K562 (cell line): Measurements from ENCODE around the gene TPD52L1. TPM values are rescaled to one million over a fixed set of nuclear protein-coding genes. Genes with fewer than 3 reads are reported as not detected.

Source experiments
- ATAC-seq: fragments of 200-7000 bp; cut with Tn5 transposase; 3 replicates; pipeline ENCODE4 v1.9.1; 2020; ENCODE audit warnings: moderate library complexity
- BruUV-seq: library from RNA; stranded (reverse); fragments of 400-500 nt; replicated peaks from 2 replicates; lab custom pipeline; 2021; lab: Mats Ljungman, UMichigan
- CTCF ChIA-PET: fragments of 300-600 bp; formaldehyde crosslinking; extraction: SDS; loops from one replicate; lab custom pipeline; 2021; ENCODE audit warnings: low intra/inter-chr PET ratio; lab: Yijun Ruan, JAX
- POLR2A ChIA-PET: fragments of 300-600, 350-650 bp; sonication (Branson Sonifier 250); formaldehyde crosslinking; extraction: SDS; loops from one replicate; lab custom pipeline; 2021; ENCODE audit warnings: antibody characterized with exemption, inconsistent platforms; lab: Yijun Ruan, JAX
- DNase-seq, 4 experiments: peaks; one replicate each; pipeline versions ENCODE4 v3.0.0 to v3.0.0-alpha.2; 2011 to 2018; ENCODE audit warnings: low spot score in 3 of 4, mixed read lengths in 3 of 4; ENCODE audit errors: extremely low read depth in 1 of 4
- FAIRE-seq: peaks from 2 replicates; lab custom pipeline; 2011; peaks lifted over from hg19 to GRCh38; lab: Jason Lieb, UNC
- H2AFZ ChIP-seq: 2 replicates; pipeline ENCODE4 v1.6.0; 2011; ENCODE audit warnings: low read depth, low read length, control low read depth, inconsistent platforms
- H3K27ac ChIP-seq: fragments of 200-600 bp; 3 replicates; pipeline ENCODE4 v1.8.0; 2011; ENCODE audit warnings: low read depth, mild to moderate bottlenecking, control low read depth, inconsistent platforms, low read length, moderate library complexity, mixed read lengths; ENCODE audit errors: extremely low read depth
- H3K27me3 ChIP-seq, 2 experiments: fragments of 300-600 bp in 1 of 2; 2 replicates in 1 of 2; 3 replicates in 1 of 2; pipeline versions ENCODE4 v1.6.0 to v1.8.0; 2011; ENCODE audit warnings: inconsistent platforms in 2 of 2, low read length in 2 of 2, mild to moderate bottlenecking in 1 of 2, mixed read lengths in 1 of 2, moderate library complexity in 1 of 2; ENCODE audit not compliant: control insufficient read depth in 2 of 2, insufficient read depth in 2 of 2
- H3K36me3 ChIP-seq: fragments of 300-600 bp; 3 replicates; pipeline ENCODE4 v1.8.0; 2011; ENCODE audit warnings: mild to moderate bottlenecking, low read length, inconsistent platforms; ENCODE audit not compliant: control insufficient read depth, insufficient read depth
- H3K4me1 ChIP-seq, 2 experiments: fragments of 200-600 bp in 1 of 2; replicated peaks in 1 of 2; 2 replicates in 1 of 2; 3 replicates in 1 of 2; pipeline versions ENCODE4 v1.5.1 to v1.8.0; 2011; ENCODE audit warnings: inconsistent platforms in 2 of 2, low read length in 2 of 2, mild to moderate bottlenecking in 1 of 2, mixed read lengths in 1 of 2, moderate library complexity in 1 of 2; ENCODE audit not compliant: control insufficient read depth in 2 of 2, insufficient read depth in 2 of 2
- H3K4me2 ChIP-seq: 2 replicates; pipeline ENCODE4 v1.6.1; 2011; ENCODE audit warnings: low read length, control low read depth, inconsistent platforms, mixed read lengths; ENCODE audit not compliant: insufficient read depth
- H3K4me3 ChIP-seq: fragments of 200-600 bp; sonication (generic), shearing (Covaris generic); 2 replicates; pipeline ENCODE4 v1.5.1; 2016; ENCODE audit warnings: control low read depth, inconsistent platforms
- H3K79me2 ChIP-seq: fragments of 200-600 bp; 3 replicates; pipeline ENCODE4 v1.8.0; 2011; ENCODE audit warnings: low read length, inconsistent platforms; ENCODE audit not compliant: control insufficient read depth, insufficient read depth
- H3K9ac ChIP-seq, 2 experiments: 2 replicates each; pipeline versions ENCODE4 v1.6.0 to v1.6.1; 2011; ENCODE audit warnings: low read depth in 2 of 2, low read length in 2 of 2, control low read depth in 1 of 2, inconsistent platforms in 1 of 2, mild to moderate bottlenecking in 1 of 2, mixed read lengths in 1 of 2; ENCODE audit not compliant: insufficient read depth in 1 of 2
- H3K9me1 ChIP-seq: one replicate; pipeline ENCODE4 v1.6.0; 2011; ENCODE audit warnings: inconsistent platforms, mild to moderate bottlenecking, low read length, moderate library complexity; ENCODE audit not compliant: control insufficient read depth, insufficient read depth
- H3K9me3 ChIP-seq: replicated peaks from 2 replicates; pipeline ENCODE4 v1.5.1; 2011; ENCODE audit warnings: low read depth, low read length, inconsistent platforms; ENCODE audit not compliant: control insufficient read depth, insufficient read depth
- H4K20me1 ChIP-seq: replicated peaks from 2 replicates; pipeline ENCODE4 v1.6.1; 2011; ENCODE audit warnings: low read length, inconsistent platforms, mixed read lengths; ENCODE audit not compliant: control insufficient read depth, insufficient read depth
- CEBPB ChIP-seq: fragments of 450-650 bp; IDR thresholded peaks from 2 replicates; pipeline ENCODE4 v1.6.1; 2016; ENCODE audit warnings: missing genetic modification characterization, missing compliant biosample characterization
- CTBP1 ChIP-seq: fragments of 450-650 bp; IDR thresholded peaks from 2 replicates; pipeline ENCODE4 v1.6.1; 2016; ENCODE audit warnings: borderline replicate concordance
- FOXJ2 ChIP-seq: fragments of 200-800 bp; sonication (Bioruptor generic); IDR thresholded peaks from 2 replicates; pipeline ENCODE4 v1.6.1; 2016; ENCODE audit warnings: missing genetic modification characterization, missing compliant biosample characterization
- GATAD2A ChIP-seq: fragments of 450-650 bp; IDR thresholded peaks from 2 replicates; pipeline ENCODE4 v1.6.1; 2017
- NFE2 ChIP-seq: IDR thresholded peaks from 2 replicates; pipeline ENCODE4 v1.6.1; 2014; ENCODE audit warnings: antibody characterized with exemption, low read depth
- NFXL1 ChIP-seq: fragments of 450-650 bp; formaldehyde crosslinking; IDR thresholded peaks from 2 replicates; pipeline ENCODE4 v1.4.0; 2021; ENCODE audit warnings: mild to moderate bottlenecking
- PHF20 ChIP-seq: fragments of 450-650 bp; IDR thresholded peaks from 2 replicates; pipeline ENCODE4 v1.6.1; 2018; ENCODE audit not compliant: partially characterized antibody
- PYGO2 ChIP-seq: fragments of 450-650 bp; IDR thresholded peaks from 2 replicates; pipeline ENCODE4 v1.6.1; 2016; ENCODE audit warnings: mild to moderate bottlenecking, missing genetic modification characterization, moderate library complexity, missing compliant biosample characterization
- SRSF3 ChIP-seq: fragments of 200-400 bp; formaldehyde crosslinking; IDR thresholded peaks from 2 replicates; pipeline ENCODE4 v1.6.1; 2016; ENCODE audit warnings: mild to moderate bottlenecking, low read length, moderate library complexity; ENCODE audit not compliant: insufficient read depth
- TCF3 ChIP-seq: sonication (generic); formaldehyde crosslinking; IDR thresholded peaks from 2 replicates; pipeline ENCODE4 v1.4.0; 2020; ENCODE audit warnings: mild to moderate bottlenecking, missing genetic modification reagents
- TFE3 ChIP-seq: fragments of 450-650 bp; formaldehyde crosslinking; IDR thresholded peaks from 2 replicates; pipeline ENCODE4 v1.4.0; 2020; ENCODE audit warnings: mild to moderate bottlenecking, mixed read lengths
- ZC3H8 ChIP-seq: fragments of 450-650 bp; IDR thresholded peaks from 2 replicates; pipeline ENCODE4 v1.6.1; 2017
- ZNF12 ChIP-seq: sonication (generic); formaldehyde crosslinking; IDR thresholded peaks from 2 replicates; pipeline ENCODE4 v1.4.0; 2020; ENCODE audit warnings: mild to moderate bottlenecking, missing genetic modification reagents
- ZNF212 ChIP-seq: fragments of 450-650 bp; formaldehyde crosslinking; IDR thresholded peaks from 2 replicates; pipeline ENCODE4 v1.4.0; 2020; ENCODE audit warnings: mild to moderate bottlenecking
- ZNF232 ChIP-seq: sonication (generic); formaldehyde crosslinking; IDR thresholded peaks from 2 replicates; pipeline ENCODE4 v1.8.0; 2022; ENCODE audit warnings: mild to moderate bottlenecking, missing genetic modification reagents
- ZNF778 ChIP-seq: fragments of 450-650 bp; formaldehyde crosslinking; IDR thresholded peaks from 2 replicates; pipeline ENCODE4 v1.4.0; 2020; ENCODE audit warnings: mild to moderate bottlenecking, moderate library complexity
- WGBS: fragments of 100-300 bp; shearing (Covaris generic); methylation state at CpG from one replicate; pipeline ENCODE4 v1.1.6; 2016; ENCODE audit warnings: low coverage, mixed read lengths; ENCODE audit not compliant: insufficient coverage; ENCODE audit errors: missing lambda C conversion rate; 5-methylcytosine and 5-hydroxymethylcytosine counted together
- in situ Hi-C: fragments of 300-500 bp; cut with MboI; formaldehyde crosslinking; loops from 4 replicates; pipeline ENCODE4 v1.15.0; 2018; ENCODE audit warnings: inconsistent platforms, mixed read lengths
- intact Hi-C: fragments of 100-400 bp; cut with micrococcal nuclease; formaldehyde crosslinking; loops from 2 replicates; pipeline ENCODE4 v1.14.2; 2022
- polyA plus RNA-seq, 8 experiments: library from polyadenylated mRNA; depleted of rRNA in 4 of 8; stranded (reverse) in 5 of 8; unstranded in 3 of 8; fragments of >200 nt; fragmentation: Nextera tagmentation in 2 of 8; fragmentation: Illumina TruSeq in 1 of 8; extraction: Ambion mirVana in 2 of 8; extraction: Trizol in 1 of 8; gene quantifications; 2 replicates each; pipeline versions ENCODE4 v1.2.1 to v1.2.3, GENCODE V29; 2011 to 2014; ENCODE audit warnings: inconsistent platforms in 1 of 8, missing spikeins in 1 of 8
- total RNA-seq, 7 experiments: library from RNA; depleted of rRNA in 6 of 7; stranded (reverse); fragments of >200 nt in 6 of 7; fragmentation: Illumina TruSeq in 2 of 7; extraction: Trizol in 2 of 7; gene quantifications; 2 replicates each; pipeline versions ENCODE4 v1.2.1 to v1.2.3, GENCODE V29; 2011 to 2021; ENCODE audit warnings: low replicate concordance in 1 of 7

The TPD52L1 gene
- total and polyA plus RNA-seq, 9 of the 15 experiments (the other 6 are each of a cell fraction or from before 2014, with no cell fraction given): 12.9 to 149 (median 75.7) TPM

- in situ Hi-C loops (loop anchor here (25.0 kb wide), 1 partner anchor 589 kb away; no protein-coding TSS in a partner anchor), intact Hi-C loops (no loop called here)
- H3K4me2 ChIP-seq: no peak overlapping the region
- peak; percentile 14; the same call in 1 of the 2 replicates for TF ChIP-seq NFE2
- TF ChIP-seq SRSF3: no peak
- ChIA-PET POLR2A (no interaction called here), CTCF (no interaction called here)
- no peak overlapping the region for H3K4me3 ChIP-seq
- DNase-seq (no peak), ATAC-seq (no peak), FAIRE-seq (peak; percentile 26)
- H3K9ac ChIP-seq: no peak overlapping the region
- H3K9me1 ChIP-seq: no peaks in the 10 kb centered on the region
- peaks cover 0 to 41% of the 10 kb centered on the region in 2 experiments; a peak in 3 of 5 replicates for H3K4me1 ChIP-seq
- no peak overlapping the region for H3K27ac ChIP-seq
- H2AFZ ChIP-seq: no peak overlapping the region
- H3K27me3 ChIP-seq: no peaks in the 10 kb centered on the region
- 0 out of 3 replicates have a peak, but pooled peaks cover 4% of the 10 kb centered on the region for H3K79me2 ChIP-seq
- 55% methylated on average over 6 of the region's 6 CpGs for WGBS
- no peaks in the 10 kb centered on the region; the same call in 2 of the 3 replicates for H3K36me3 ChIP-seq
- no peaks in the 10 kb centered on the region for H4K20me1 ChIP-seq
- no peaks in the 10 kb centered on the region for H3K9me3 ChIP-seq
- no TSS peak for BruUV-seq
Measured at GRCh38 chr6:125173341-125174095, 19.9 kb downstream of the TPD52L1 start.

- Histone ChIP-seq H3K4me2 (no peak overlapping the region), H3K36me3 (no peaks in the 10 kb centered on the region; the same call in 2 of the 3 replicates), H3K27ac (0 out of 3 replicates have a peak overlapping the region, but pooled peaks have one; percentile 6), H3K79me2 (0 out of 3 replicates have a peak, but pooled peaks cover 4% of the 10 kb centered on the region), H2AFZ (no peak overlapping the region), H3K4me3 (no peak overlapping the region), H4K20me1 (no peaks in the 10 kb centered on the region), H3K27me3 (no peaks in the 10 kb centered on the region), H3K9ac (no peak overlapping the region), H3K9me1 (no peaks in the 10 kb centered on the region), H3K4me1 (peaks cover 0 to 32% of the 10 kb centered on the region in 2 experiments; a peak in 2 of 5 replicates), H3K9me3 (no peaks in the 10 kb centered on the region)
- CTCF ChIA-PET: no interaction called here
- in situ Hi-C loops (loop anchor here (25.0 kb wide), 1 partner anchor 588 kb away; no protein-coding TSS in a partner anchor), intact Hi-C loops (no loop called here)
- DNase-seq (peak in 2 of 4 experiments; percentile 67 to 75), FAIRE-seq (peak; percentile 90), ATAC-seq (peak; percentile 82)
- BruUV-seq: no TSS peak
- POLR2A ChIA-PET: interaction anchor here (1.1 kb wide), 1 partner anchor 211 kb away, joined by 4 read pairs; no protein-coding TSS in a partner anchor
- WGBS: 5% methylated on average over 1 of the region's 1 CpG
- peak; percentile 27; the same call in 1 of the 2 replicates for TF ChIP-seq TCF3 (CRISPR knock-in tag)
- TF ChIP-seq NFXL1: no peak
- TF ChIP-seq PYGO2: no peak
- TF ChIP-seq CTBP1: 0 out of 2 replicates have a peak, but pooled peaks have one; percentile 41
- no peak for TF ChIP-seq FOXJ2 (tag)
- TF ChIP-seq CEBPB (tag): peak; percentile 51; the same call in 1 of the 2 replicates
- TF ChIP-seq ZNF12 (CRISPR knock-in tag): no peak
- no peak for TF ChIP-seq ZNF232 (CRISPR knock-in tag)
- no peak for TF ChIP-seq TFE3 (CRISPR knock-in tag)
- TF ChIP-seq PHF20: no peak
- TF ChIP-seq ZNF212: no peak
- TF ChIP-seq ZC3H8: no peak
- no peak for TF ChIP-seq ZNF778
- TF ChIP-seq GATAD2A: no peak
Measured at GRCh38 chr6:125174626-125175025, 21.1 kb downstream of the TPD52L1 start.
